Lung (tissue), 16 donors: Measurements from ENCODE around the gene TRIM45. TPM values are rescaled to one million over a fixed set of nuclear protein-coding genes. Genes with fewer than 3 reads are reported as not detected.

Experiments used
- ATAC-seq: fragments of 200-7000 bp; cut with Tn5 transposase; one replicate; pipeline ENCODE4 v1.9.1; 2020; ENCODE audit warnings: moderate number of reproducible peaks; ENCODE audit not compliant: insufficient read depth, low FRiP score
- DNase-seq, 3 donors: peaks; one replicate each; pipeline ENCODE4 v3.0.0-alpha.2; 2013 to 2017
- H3K27ac ChIP-seq, 2 donors: one replicate each; pipeline ENCODE4 v1.5.1; 2013; ENCODE audit warnings: mild to moderate bottlenecking in 2 of 2, moderate library complexity in 2 of 2, control low read depth in 1 of 2, inconsistent platforms in 1 of 2, low read depth in 1 of 2, low read length in 1 of 2
- H3K27me3 ChIP-seq, 3 donors: one replicate each; pipeline ENCODE4 v1.5.1; 2013; ENCODE audit warnings: low read length in 2 of 3; ENCODE audit not compliant: control insufficient read depth in 3 of 3, insufficient read depth in 3 of 3
- H3K36me3 ChIP-seq, 4 donors: one replicate each; pipeline ENCODE4 v1.5.1; 2013; ENCODE audit warnings: low read length in 4 of 4, mild to moderate bottlenecking in 1 of 4, moderate library complexity in 1 of 4; ENCODE audit not compliant: control insufficient read depth in 4 of 4, insufficient read depth in 4 of 4
- H3K4me1 ChIP-seq, 5 donors: one replicate each; pipeline ENCODE4 v1.5.1; 2013; ENCODE audit warnings: low read length in 5 of 5, mild to moderate bottlenecking in 2 of 5, moderate library complexity in 1 of 5; ENCODE audit not compliant: control insufficient read depth in 5 of 5, insufficient read depth in 5 of 5
- H3K4me3 ChIP-seq: one replicate; pipeline ENCODE4 v1.5.1; 2013; ENCODE audit warnings: mild to moderate bottlenecking, control low read depth, moderate library complexity
- H3K9ac ChIP-seq, 2 donors: one replicate each; pipeline ENCODE4 v1.5.1; 2013; ENCODE audit warnings: low read length in 2 of 2, control low read depth in 1 of 2; ENCODE audit not compliant: insufficient read depth in 1 of 2
- H3K9me3 ChIP-seq, 4 donors: one replicate each; pipeline ENCODE4 v1.5.1; 2013; ENCODE audit warnings: low read length in 3 of 4, mild to moderate bottlenecking in 1 of 4, moderate library complexity in 1 of 4; ENCODE audit not compliant: control insufficient read depth in 4 of 4, insufficient read depth in 3 of 4
- WGBS, 2 donors: extraction: QIAGEN DNeasy Blood & Tissue Kit; methylation state at CpG; one replicate each; pipeline ENCODE4 v1.1.7; 2013; 5-methylcytosine and 5-hydroxymethylcytosine counted together
- long read RNA-seq, 5 donors: transcript quantifications; one replicate each; lab custom pipeline, GENCODE V29; 2026
- polyA plus RNA-seq, 2 donors: library from polyadenylated mRNA; stranded (reverse); fragments of 200-250 nt; gene quantifications; one replicate each; pipeline ENCODE4 v1.2.1, GENCODE V29; 2013
- total RNA-seq, 2 donors: library from RNA; depleted of rRNA in 1 of 2; stranded (reverse); fragments of >200 nt in 1 of 2; gene quantifications; one replicate each; pipeline ENCODE4 v1.2.1, GENCODE V29; 2014 to 2021
- TF ChIP-seq, protein P1 (sequence below): IDR thresholded peaks from 2 replicates; pipeline ENCODE4 v1.5.1; 2012; ENCODE audit warnings: mild to moderate bottlenecking; ENCODE audit errors: control extremely low read depth, extremely low read depth
- donor health status: control.
- donor health status: control.
- donor health status: Bipolar disorder and iron deficiency.
- donor health status: healthy.
- donor health status: DM: yes; HTN: yes; CAD: no.

Gene TRIM45, protein sequence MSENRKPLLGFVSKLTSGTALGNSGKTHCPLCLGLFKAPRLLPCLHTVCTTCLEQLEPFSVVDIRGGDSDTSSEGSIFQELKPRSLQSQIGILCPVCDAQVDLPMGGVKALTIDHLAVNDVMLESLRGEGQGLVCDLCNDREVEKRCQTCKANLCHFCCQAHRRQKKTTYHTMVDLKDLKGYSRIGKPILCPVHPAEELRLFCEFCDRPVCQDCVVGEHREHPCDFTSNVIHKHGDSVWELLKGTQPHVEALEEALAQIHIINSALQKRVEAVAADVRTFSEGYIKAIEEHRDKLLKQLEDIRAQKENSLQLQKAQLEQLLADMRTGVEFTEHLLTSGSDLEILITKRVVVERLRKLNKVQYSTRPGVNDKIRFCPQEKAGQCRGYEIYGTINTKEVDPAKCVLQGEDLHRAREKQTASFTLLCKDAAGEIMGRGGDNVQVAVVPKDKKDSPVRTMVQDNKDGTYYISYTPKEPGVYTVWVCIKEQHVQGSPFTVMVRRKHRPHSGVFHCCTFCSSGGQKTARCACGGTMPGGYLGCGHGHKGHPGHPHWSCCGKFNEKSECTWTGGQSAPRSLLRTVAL
- total RNA-seq (1 to 10 TPM; 3.1 to 6.0 TPM), polyA plus RNA-seq (1 to 10 TPM in 1 of 2 donors, under 1 TPM in 1; 0.41 to 2.8 TPM)
- long read RNA-seq, donor 1, transcript TRIM45-201 (6 exons, 3,515 nt): major isoform, 6 of 6 reads
- long read RNA-seq, donor 1, partial matches to known transcripts: 0 of 6 reads
- long read RNA-seq, donor 1, other reads (novel, unspliced or antisense): 0 of 6 reads
- long read RNA-seq, donor 2, partial matches to known transcripts: 7 of 7 reads
- long read RNA-seq, donor 2, other reads (novel, unspliced or antisense): 0 of 7 reads
- long read RNA-seq, donor 3, partial matches to known transcripts: 0 of 3 reads
- long read RNA-seq, donor 3, other reads (novel, unspliced or antisense): 0 of 3 reads
- long read RNA-seq, donor 4, partial matches to known transcripts: 0 of 1 reads
- long read RNA-seq, donor 4, other reads (novel, unspliced or antisense): 0 of 1 reads
- long read RNA-seq, donor 5, partial matches to known transcripts: 0 of 4 reads
- long read RNA-seq, donor 5, other reads (novel, unspliced or antisense): 0 of 4 reads

DNA sequence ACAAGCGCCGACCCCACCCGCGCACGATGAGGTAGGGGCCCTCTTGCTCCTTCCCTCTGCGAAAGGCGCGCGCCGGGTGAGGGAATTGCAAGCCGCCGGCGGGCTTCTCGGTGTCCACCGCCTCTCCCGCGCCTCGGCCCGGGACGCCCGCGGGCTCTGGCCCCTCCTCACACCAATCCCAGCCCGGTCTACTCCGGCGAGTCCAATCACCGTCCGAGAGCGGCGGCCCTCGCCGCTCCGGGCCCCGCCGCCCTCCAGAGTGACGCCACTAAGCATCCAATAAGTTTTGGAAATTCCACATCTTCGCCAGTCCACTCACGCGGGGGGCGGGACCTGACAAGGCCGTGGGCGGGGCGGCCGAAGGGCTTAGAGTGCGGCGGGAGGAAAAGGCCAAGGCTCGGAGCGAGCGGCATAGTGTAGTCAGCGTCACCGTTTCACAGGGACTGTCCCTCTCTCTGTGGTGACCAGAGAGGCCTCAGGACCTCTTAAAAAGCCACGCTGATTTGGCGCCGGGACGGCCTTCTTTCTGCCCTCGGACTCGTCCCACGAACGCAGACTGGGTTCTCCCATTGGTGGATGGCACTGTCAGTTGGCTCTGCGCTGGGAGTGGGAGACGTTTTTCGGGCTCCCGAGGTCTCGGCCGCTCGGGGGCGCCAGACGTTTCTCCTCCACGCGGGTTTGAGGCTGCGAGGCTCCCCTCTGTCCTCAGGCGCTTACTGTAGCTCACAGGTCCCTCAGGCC lies at the start of gene TRIM45:
TRIM45 (minus strand) TSS at position 161 of the 741 bp plus-strand sequence. CDS start 548 bp downstream, outside the sequence.
- TF ChIP-seq, protein P1, sequence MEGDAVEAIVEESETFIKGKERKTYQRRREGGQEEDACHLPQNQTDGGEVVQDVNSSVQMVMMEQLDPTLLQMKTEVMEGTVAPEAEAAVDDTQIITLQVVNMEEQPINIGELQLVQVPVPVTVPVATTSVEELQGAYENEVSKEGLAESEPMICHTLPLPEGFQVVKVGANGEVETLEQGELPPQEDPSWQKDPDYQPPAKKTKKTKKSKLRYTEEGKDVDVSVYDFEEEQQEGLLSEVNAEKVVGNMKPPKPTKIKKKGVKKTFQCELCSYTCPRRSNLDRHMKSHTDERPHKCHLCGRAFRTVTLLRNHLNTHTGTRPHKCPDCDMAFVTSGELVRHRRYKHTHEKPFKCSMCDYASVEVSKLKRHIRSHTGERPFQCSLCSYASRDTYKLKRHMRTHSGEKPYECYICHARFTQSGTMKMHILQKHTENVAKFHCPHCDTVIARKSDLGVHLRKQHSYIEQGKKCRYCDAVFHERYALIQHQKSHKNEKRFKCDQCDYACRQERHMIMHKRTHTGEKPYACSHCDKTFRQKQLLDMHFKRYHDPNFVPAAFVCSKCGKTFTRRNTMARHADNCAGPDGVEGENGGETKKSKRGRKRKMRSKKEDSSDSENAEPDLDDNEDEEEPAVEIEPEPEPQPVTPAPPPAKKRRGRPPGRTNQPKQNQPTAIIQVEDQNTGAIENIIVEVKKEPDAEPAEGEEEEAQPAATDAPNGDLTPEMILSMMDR: peak; percentile 66
- peak within 1 kb of the TSS; percentile 74 to 96 for H3K9ac ChIP-seq
- no peaks in the 10 kb centered on the region for H3K9me3 ChIP-seq
- peaks cover 0 to 20% (median 2%) of the 10 kb centered on the region in 5 donors for H3K4me1 ChIP-seq
- DNase-seq (peak; percentile 97 to 99 (median 98)), ATAC-seq (peak; percentile 94)
- peak within 1 kb of the TSS; percentile 86 to 91 for H3K27ac ChIP-seq
- no peaks in the 10 kb centered on the region for H3K36me3 ChIP-seq
- 1% methylated on average over 68 to 71 of the region's 71 CpGs for WGBS, 2 donors
- H3K4me3 ChIP-seq: peak within 1 kb of the TSS; percentile 52
- H3K27me3 ChIP-seq: no peaks in the 10 kb centered on the region

DNA sequence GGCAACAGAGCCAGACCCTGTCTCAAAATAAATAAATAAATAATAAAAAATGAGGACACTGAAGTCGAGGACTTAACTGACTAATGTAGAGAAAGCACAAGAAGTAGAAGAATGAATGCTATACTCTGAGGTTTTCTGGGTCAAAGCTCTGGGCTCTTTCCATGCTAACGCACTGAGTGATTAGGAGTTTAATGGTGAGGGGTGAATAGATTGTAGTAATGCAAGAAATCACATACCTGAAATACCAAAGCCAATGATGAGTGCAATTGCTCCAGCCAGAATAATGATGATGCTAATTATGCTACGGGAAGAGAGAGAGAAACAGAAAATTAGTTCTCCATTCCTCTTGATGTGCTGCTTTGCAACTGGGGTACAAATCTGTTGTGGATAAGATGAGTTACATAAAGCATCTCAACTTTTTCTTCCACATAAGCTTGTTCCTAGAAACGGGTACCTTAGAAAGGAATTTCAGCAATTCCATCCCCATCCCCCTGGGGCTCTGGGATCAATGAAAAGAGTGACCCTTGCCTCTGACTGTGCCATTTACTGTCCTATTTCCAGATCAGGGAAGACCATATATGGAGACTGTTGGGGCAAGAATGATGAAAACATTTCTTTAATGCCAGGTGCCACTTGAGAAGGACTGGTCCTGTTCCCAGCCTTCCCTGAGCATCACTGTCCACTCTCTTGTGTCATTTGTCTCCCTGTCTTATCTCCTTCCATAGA lies 48.5 kb upstream of the TRIM45 start:
- Histone ChIP-seq H3K9ac (no peak overlapping the region), H3K9me3 (peaks cover 0 to 4% (median 0%) of the 10 kb centered on the region in 4 donors), H3K27ac (no peak overlapping the region), H3K4me1 (peaks cover 0 to 1% (median 0%) of the 10 kb centered on the region in 5 donors), H3K36me3 (no peaks in the 10 kb centered on the region), H3K27me3 (no peaks in the 10 kb centered on the region), H3K4me3 (no peak overlapping the region)
- TF ChIP-seq, protein P1: no peak
- 75 to 86% methylated on average over 4 of the region's 4 CpGs for WGBS, 2 donors
- no peak for DNase-seq
- no peak for ATAC-seq

DNA sequence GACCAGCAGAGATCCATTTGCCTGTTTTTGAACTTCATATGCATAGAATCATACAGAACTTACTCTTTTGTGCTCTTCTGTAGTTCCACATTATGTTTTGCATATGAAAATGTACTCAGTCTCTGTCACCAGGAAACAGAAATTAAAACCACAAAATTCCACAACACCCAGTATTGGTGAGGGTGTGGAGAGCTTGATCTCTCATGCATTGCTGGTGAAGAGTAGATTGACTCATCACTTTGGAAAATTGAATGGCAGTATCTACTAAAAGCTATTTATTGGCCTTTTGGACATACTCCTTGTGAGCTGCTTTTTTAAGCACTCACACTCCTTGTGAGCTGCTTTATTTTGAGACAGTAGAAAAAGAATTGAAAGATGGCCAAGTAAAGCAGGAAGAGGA lies 45.9 kb upstream of the TRIM45 start:
- no peak overlapping the region for H3K4me3 ChIP-seq
- no peaks in the 10 kb centered on the region for H3K27me3 ChIP-seq
- TF ChIP-seq, protein P1: no peak
- H3K4me1 ChIP-seq: peaks cover 0 to 5% (median 0%) of the 10 kb centered on the region in 5 donors
- no peaks in the 10 kb centered on the region for H3K36me3 ChIP-seq
- no peak overlapping the region for H3K9ac ChIP-seq
- no peak for DNase-seq
- H3K27ac ChIP-seq: no peak overlapping the region
- H3K9me3 ChIP-seq: peaks cover 0 to 4% (median 0%) of the 10 kb centered on the region in 4 donors
- ATAC-seq: no peak
